Hematopoietic multipotent progenitor cell treated with erythropoietin and hydrocortisone succinate and interleukin-3 and kit ligand, for 8 days (in vitro differentiated cells): ENCODE results near the gene MT1X.
"Not testable (repeated sequence)": the region's sequence is repeated elsewhere in the genome, so short reads cannot be mapped to it uniquely, and the experiment has no call there.

Source experiments
- DNase-seq: peaks from one replicate; pipeline ENCODE4 v3.0.0-alpha.2; 2015

Gene MT1X

GRCh38 chr16:56713794-56714193 lies 31.5 kb downstream of the MT1X start:
- DNase-seq: no peak

- peak; percentile 51 for DNase-seq
These were observed 32.9 kb downstream of the MT1X start for GRCh38 chr16:56715126-56715525.

- DNase-seq: no peak
These were observed 34.5 kb downstream of the MT1X start for GRCh38 chr16:56716761-56717160.

GRCh38 chr16:56717532-56717931 lies 35.3 kb downstream of the MT1X start:
- DNase-seq: not testable (repeated sequence)

- DNase-seq: no peak
These were observed 40.1 kb downstream of the MT1X start for GRCh38 chr16:56722200-56722842.

GRCh38 chr16:56724191-56724590 lies 41.9 kb downstream of the MT1X start:
- no peak for DNase-seq

GRCh38 chr16:56726283-56726682 lies 44.0 kb downstream of the MT1X start:
- no peak for DNase-seq

- no peak for DNase-seq
These were observed 44.7 kb downstream of the MT1X start for GRCh38 chr16:56726926-56727325.

- no peak for DNase-seq
These were observed 45.8 kb downstream of the MT1X start for GRCh38 chr16:56728027-56728426.

GRCh38 chr16:56728980-56729734 lies 46.9 kb downstream of the MT1X start:
- DNase-seq: peak; percentile 53

GRCh38 chr16:56729735-56730662 lies 47.7 kb downstream of the MT1X start, which contains the start of gene NUP93:
Gene NUP93, plus strand, starts transcription at chr16:56730129. Its CDS starts 18,119 bp downstream, at chr16:56748248.
- peak; percentile 94 for DNase-seq

GRCh38 chr16:56732366-56732765 lies 50.1 kb downstream of the MT1X start:
- no peak for DNase-seq

- DNase-seq: no peak
These were observed 50.6 kb downstream of the MT1X start for GRCh38 chr16:56732832-56733231.
